IPS-15b (cell line): Measurements from ENCODE around the gene TMEM165.
"Not testable (repeated sequence)": the region's sequence is repeated elsewhere in the genome, so short reads cannot be mapped to it uniquely, and the experiment has no call there.

Source experiments
- H3K27me3 ChIP-seq: one replicate; pipeline ENCODE4 v1.6.1; 2013; ENCODE audit warnings: low read length; ENCODE audit not compliant: control insufficient read depth, insufficient read depth
- H3K36me3 ChIP-seq: one replicate; pipeline ENCODE4 v1.6.1; 2013; ENCODE audit warnings: low read length; ENCODE audit not compliant: control insufficient read depth, insufficient read depth
- H3K4me1 ChIP-seq: one replicate; pipeline ENCODE4 v1.6.1; 2013; ENCODE audit warnings: mild to moderate bottlenecking, low read length; ENCODE audit not compliant: control insufficient read depth, insufficient read depth
- H3K4me3 ChIP-seq: one replicate; pipeline ENCODE4 v1.5.1; 2013; ENCODE audit warnings: low read depth, low read length
- H3K9ac ChIP-seq: one replicate; pipeline ENCODE4 v1.6.1; 2013; ENCODE audit warnings: low read depth, mild to moderate bottlenecking, low read length
- H3K9me3 ChIP-seq: one replicate; pipeline ENCODE4 v1.6.1; 2013; ENCODE audit warnings: mild to moderate bottlenecking, low read length; ENCODE audit not compliant: control insufficient read depth, insufficient read depth

TMEM165 gene

GRCh38 chr4:55395529-55396307, at the start of gene TMEM165:
Gene TMEM165 (plus strand): TSS chr4:55395957. CDS start chr4:55396190, 233 bp downstream.
- Histone ChIP-seq H3K27me3 (no peaks in the 10 kb centered on the region), H3K36me3 (peaks cover 2% of the 10 kb centered on the region), H3K4me3 (peak within 1 kb of the TSS; percentile 98), H3K9ac (peak within 1 kb of the TSS; percentile 82), H3K4me1 (peaks cover 4% of the 10 kb centered on the region), H3K9me3 (no peaks in the 10 kb centered on the region)

- no peaks in the 10 kb centered on the region for H3K9me3 ChIP-seq
- no peaks in the 10 kb centered on the region for H3K27me3 ChIP-seq
- H3K36me3 ChIP-seq: no peaks in the 10 kb centered on the region
- H3K4me1 ChIP-seq: peaks cover 14% of the 10 kb centered on the region
- peak within 1 kb of the TSS; percentile 80 for H3K9ac ChIP-seq
- H3K4me3 ChIP-seq: peak within 1 kb of the TSS; percentile 68
Observed at GRCh38 chr4:55345980-55346850, 49.5 kb upstream of the TMEM165 start, which contains the start of gene SRD5A3. Gene SRD5A3 (plus strand): TSS chr4:55346242. CDS start chr4:55346337, 95 bp downstream.

GRCh38 chr4:55346851-55347255, 48.9 kb upstream of the TMEM165 start:
- Histone ChIP-seq H3K4me1 (peaks cover 9% of the 10 kb centered on the region), H3K9me3 (no peaks in the 10 kb centered on the region)

GRCh38 chr4:55347610-55348228, 48.0 kb upstream of the TMEM165 start:
- no peaks in the 10 kb centered on the region for H3K27me3 ChIP-seq
- H3K9ac ChIP-seq: no peak overlapping the region
- H3K36me3 ChIP-seq: no peaks in the 10 kb centered on the region
- H3K4me1 ChIP-seq: peaks cover 9% of the 10 kb centered on the region
- peak overlapping the region; percentile 68 for H3K4me3 ChIP-seq
- H3K9me3 ChIP-seq: no peaks in the 10 kb centered on the region

More at GRCh38 chr4:55346851-55347255, 48.9 kb upstream of the TMEM165 start:
- peak overlapping the region; percentile 80 for H3K9ac ChIP-seq
- peak overlapping the region; percentile 68 for H3K4me3 ChIP-seq
- no peaks in the 10 kb centered on the region for H3K27me3 ChIP-seq
- no peaks in the 10 kb centered on the region for H3K36me3 ChIP-seq

- H3K9me3 ChIP-seq: no peaks in the 10 kb centered on the region
- no peak overlapping the region for H3K9ac ChIP-seq
- no peaks in the 10 kb centered on the region for H3K36me3 ChIP-seq
- H3K27me3 ChIP-seq: no peaks in the 10 kb centered on the region
- H3K4me3 ChIP-seq: no peak overlapping the region
- H3K4me1 ChIP-seq: peaks cover 9% of the 10 kb centered on the region
Observed at GRCh38 chr4:55348466-55348865, 47.3 kb upstream of the TMEM165 start.

GRCh38 chr4:55350870-55351269, 44.9 kb upstream of the TMEM165 start:
- H3K4me3 ChIP-seq, H3K27me3 ChIP-seq, H3K4me1 ChIP-seq, H3K36me3 ChIP-seq, H3K9me3 ChIP-seq, H3K9ac ChIP-seq: not testable (repeated sequence)

- Histone ChIP-seq H3K9ac (no peak overlapping the region), H3K9me3 (no peaks in the 10 kb centered on the region), H3K27me3 (no peaks in the 10 kb centered on the region), H3K4me3 (no peak overlapping the region), H3K36me3 (no peaks in the 10 kb centered on the region), H3K4me1 (peaks cover 9% of the 10 kb centered on the region)
Observed at GRCh38 chr4:55351824-55352223, 43.9 kb upstream of the TMEM165 start.

GRCh38 chr4:55352726-55353125, 43.0 kb upstream of the TMEM165 start:
- Histone ChIP-seq H3K27me3 (no peaks in the 10 kb centered on the region), H3K9me3 (no peaks in the 10 kb centered on the region), H3K4me1 (peaks cover 8% of the 10 kb centered on the region), H3K36me3 (no peaks in the 10 kb centered on the region), H3K4me3 (no peak overlapping the region), H3K9ac (no peak overlapping the region)

GRCh38 chr4:55353228-55353747, 42.5 kb upstream of the TMEM165 start:
- H3K9ac ChIP-seq, H3K4me1 ChIP-seq, H3K4me3 ChIP-seq, H3K36me3 ChIP-seq, H3K27me3 ChIP-seq, H3K9me3 ChIP-seq: not testable (repeated sequence)

- Histone ChIP-seq H3K4me1 (no peaks in the 10 kb centered on the region), H3K36me3 (no peaks in the 10 kb centered on the region), H3K4me3 (no peak overlapping the region), H3K9me3 (no peaks in the 10 kb centered on the region), H3K9ac (no peak overlapping the region), H3K27me3 (no peaks in the 10 kb centered on the region)
Observed at GRCh38 chr4:55354648-55355047, 41.1 kb upstream of the TMEM165 start.

- no peaks in the 10 kb centered on the region for H3K27me3 ChIP-seq
- no peak overlapping the region for H3K9ac ChIP-seq
- H3K9me3 ChIP-seq: no peaks in the 10 kb centered on the region
- H3K4me1 ChIP-seq: no peaks in the 10 kb centered on the region
- no peak overlapping the region for H3K4me3 ChIP-seq
- H3K36me3 ChIP-seq: no peaks in the 10 kb centered on the region
Observed at GRCh38 chr4:55355555-55355954, 40.2 kb upstream of the TMEM165 start.
